CD4-positive, CD25-positive, alpha-beta regulatory T cell (primary cell): ENCODE data around the gene MEOX1. TPM values are rescaled to one million over a fixed set of nuclear protein-coding genes. Genes with fewer than 3 reads are reported as not detected.
A peak's percentile ranks its signal among the peaks of the same experiment; 100 is the strongest.

Experiments used
- ATAC-seq, 2 donors: fragments of 150-1000 bp; cut with Tn5 transposase; one replicate each; pipeline ENCODE4 v1.10.0; 2021; ENCODE audit warnings: low read depth in 2 of 2, moderate number of reproducible peaks in 2 of 2, moderate library complexity in 1 of 2
- DNase-seq, 3 donors: peaks; one replicate each; pipeline versions ENCODE4 v3.0.0 to v3.0.0-alpha.2; 2012 to 2022; ENCODE audit warnings: mixed read lengths in 1 of 3
- H3K27ac ChIP-seq: one replicate; pipeline ENCODE4 v1.7.0; 2013; ENCODE audit warnings: mild to moderate bottlenecking, low read length; ENCODE audit not compliant: insufficient read depth, poor library complexity, severe bottlenecking
- H3K27me3 ChIP-seq: one replicate; pipeline ENCODE4 v1.7.0; 2013; ENCODE audit warnings: low read length; ENCODE audit not compliant: control insufficient read depth, insufficient read depth
- H3K36me3 ChIP-seq: one replicate; pipeline ENCODE4 v1.7.0; 2013; ENCODE audit warnings: mild to moderate bottlenecking, low read length, moderate library complexity; ENCODE audit not compliant: control insufficient read depth, insufficient read depth
- H3K4me1 ChIP-seq: 2 replicates; pipeline ENCODE4 v1.7.0; 2013; ENCODE audit warnings: mild to moderate bottlenecking, low read length; ENCODE audit not compliant: insufficient read depth, control insufficient read depth, poor library complexity, severe bottlenecking
- H3K4me3 ChIP-seq: one replicate; pipeline ENCODE4 v1.7.0; 2013; ENCODE audit warnings: low read depth, mild to moderate bottlenecking, low read length, moderate library complexity
- H3K9me3 ChIP-seq, 2 experiments: 1 replicate in 1 of 2; 2 replicates in 1 of 2; pipeline ENCODE4 v1.7.0; 2013; ENCODE audit warnings: low read length in 2 of 2, mild to moderate bottlenecking in 1 of 2, moderate library complexity in 1 of 2; ENCODE audit not compliant: control insufficient read depth in 2 of 2
- H3K27ac Mint-ChIP-seq, 3 donors: one replicate each; pipeline ENCODE4 v1.8.0; 2020 to 2022; ENCODE audit warnings: mild to moderate bottlenecking in 3 of 3, mixed read lengths in 3 of 3, moderate library complexity in 2 of 3
- H3K27me3 Mint-ChIP-seq: one replicate; pipeline ENCODE4 v1.8.0; 2022; ENCODE audit warnings: mild to moderate bottlenecking, mixed read lengths
- H3K36me3 Mint-ChIP-seq: one replicate; pipeline ENCODE4 v1.8.0; 2020; ENCODE audit warnings: mixed read lengths
- H3K4me1 Mint-ChIP-seq, 4 donors: one replicate each; pipeline ENCODE4 v1.8.0; 2020 to 2022; ENCODE audit warnings: mixed read lengths in 4 of 4, mild to moderate bottlenecking in 1 of 4
- H3K4me3 Mint-ChIP-seq, 4 donors: one replicate each; pipeline ENCODE4 v1.8.0; 2020 to 2022; ENCODE audit warnings: mild to moderate bottlenecking in 4 of 4, mixed read lengths in 4 of 4, moderate library complexity in 3 of 4
- H3K9me3 Mint-ChIP-seq, 7 donors: one replicate each; pipeline ENCODE4 v1.8.0; 2020 to 2022; ENCODE audit warnings: mixed read lengths in 7 of 7, mild to moderate bottlenecking in 3 of 7, moderate library complexity in 2 of 7
- polyA plus RNA-seq, 4 donors: library from polyadenylated mRNA; unstranded; fragments of 300-500 nt; fragmentation: Illumina TruSeq; gene quantifications; one replicate each; pipeline ENCODE4 v1.2.3, GENCODE V29; 2021
- total RNA-seq: library from RNA; stranded (reverse); gene quantifications from one replicate; pipeline ENCODE4 v1.2.3, GENCODE V29; 2022

MEOX1 gene
- total and polyA plus RNA-seq, 5 donors from 2014 or later: 15.3 to 36.5 (median 29.7) TPM

DNA sequence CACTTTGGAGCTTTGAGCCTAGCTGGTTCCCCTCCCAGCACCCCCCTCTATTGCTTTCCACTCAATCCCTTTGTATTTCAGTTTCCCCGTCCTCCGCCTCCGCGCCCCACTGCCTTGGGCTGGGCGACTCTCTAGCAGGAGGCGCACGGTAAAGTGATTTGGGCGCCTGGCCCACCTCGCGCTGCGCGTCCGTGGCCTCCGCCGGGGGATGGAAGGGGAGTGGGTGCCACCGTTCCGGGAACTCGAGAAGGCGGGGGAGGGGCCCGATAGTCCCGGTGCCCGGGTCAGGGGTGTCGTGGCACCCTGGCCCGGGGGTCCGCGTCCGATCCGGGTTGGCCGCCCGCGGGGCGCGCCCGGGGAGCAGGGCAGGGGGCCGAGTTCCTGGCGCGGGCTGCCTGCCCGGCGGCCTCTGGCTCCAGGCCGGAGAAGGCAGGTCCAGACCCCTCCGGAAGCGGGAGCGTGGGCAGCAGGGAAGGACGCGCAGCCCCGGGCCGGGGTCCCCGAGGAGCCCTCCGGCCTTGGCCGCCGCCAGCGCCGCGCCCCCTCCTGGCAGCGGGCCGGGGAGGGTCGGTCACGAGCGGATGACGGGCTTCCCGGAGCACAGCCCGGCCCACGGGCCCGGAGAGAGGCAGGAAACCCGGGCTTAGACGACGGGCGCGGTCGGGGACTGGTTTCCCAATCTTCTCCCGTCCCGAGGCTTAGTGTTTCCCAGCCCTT, 15.8 kb downstream of the MEOX1 start:
- Histone ChIP-seq H3K27me3 (no peaks in the 10 kb centered on the region), H3K36me3 (no peaks in the 10 kb centered on the region), H3K9me3 (no peaks in the 10 kb centered on the region), H3K4me1 (peaks cover 13% of the 10 kb centered on the region), H3K27ac (no peak overlapping the region), H3K4me3 (peak overlapping the region; percentile 26)
- peaks cover 4 to 49% (median 20%) of the 10 kb centered on the region in 4 donors for H3K4me1 Mint-ChIP-seq
- DNase-seq (no peak), ATAC-seq (peak; percentile 45 to 53)
- H3K27me3 Mint-ChIP-seq: no peaks in the 10 kb centered on the region
- H3K4me3 Mint-ChIP-seq: peak overlapping the region in 3 of 4 donors; percentile 56 to 78 (median 62)
- no peak overlapping the region for H3K27ac Mint-ChIP-seq
- H3K36me3 Mint-ChIP-seq: no peaks in the 10 kb centered on the region
- no peaks in the 10 kb centered on the region for H3K9me3 Mint-ChIP-seq

DNA sequence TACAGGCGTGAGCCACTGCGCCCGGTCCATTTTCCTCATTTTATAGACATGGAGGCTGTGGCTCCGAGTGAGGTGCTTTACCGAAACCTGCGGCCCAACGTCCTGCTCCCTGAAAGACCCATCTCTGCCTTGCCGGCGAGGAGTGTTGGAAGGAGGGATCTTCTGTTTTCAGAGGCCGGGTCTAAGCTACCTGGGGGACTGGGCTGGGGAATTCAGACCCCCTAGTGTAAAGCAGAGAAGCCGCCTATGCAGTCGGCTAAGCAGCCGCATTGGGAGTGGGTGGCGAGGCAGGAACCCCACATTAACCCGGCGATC, 16.3 kb downstream of the MEOX1 start:
- no peak for DNase-seq
- no peak for ATAC-seq
- no peaks in the 10 kb centered on the region for H3K9me3 ChIP-seq
- Mint-ChIP-seq H3K27ac (no peak overlapping the region), H3K27me3 (no peaks in the 10 kb centered on the region), H3K4me3 (peak overlapping the region in 3 of 4 donors; percentile 48 to 78 (median 56)), H3K36me3 (no peaks in the 10 kb centered on the region), H3K9me3 (no peaks in the 10 kb centered on the region), H3K4me1 (peaks cover 4 to 54% (median 22%) of the 10 kb centered on the region in 4 donors)
- no peaks in the 10 kb centered on the region for H3K36me3 ChIP-seq
- H3K27me3 ChIP-seq: no peaks in the 10 kb centered on the region
- peaks cover 10% of the 10 kb centered on the region for H3K4me1 ChIP-seq
- H3K4me3 ChIP-seq: no peak overlapping the region
- no peak overlapping the region for H3K27ac ChIP-seq

DNA sequence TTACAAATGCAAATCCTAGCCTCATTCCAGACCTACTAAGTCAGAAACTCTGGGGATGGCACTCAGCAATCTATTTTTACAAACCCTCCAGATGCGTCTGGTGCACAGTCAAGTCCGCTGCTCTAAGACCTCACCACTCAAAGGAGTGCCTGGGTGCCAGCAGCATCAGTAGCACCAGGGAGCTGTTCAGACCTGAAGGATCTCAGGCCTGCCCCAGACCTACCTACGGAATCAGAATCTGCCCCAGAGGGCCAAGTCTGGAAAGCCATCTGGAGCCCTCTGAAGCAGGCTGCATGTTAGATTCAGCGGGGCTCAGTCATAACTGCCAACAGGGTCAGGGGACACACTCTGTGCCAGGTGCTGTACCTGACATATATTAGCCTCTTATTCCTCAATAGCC, 17.6 kb downstream of the MEOX1 start:
- Mint-ChIP-seq H3K4me1 (peaks cover 4 to 50% (median 22%) of the 10 kb centered on the region in 4 donors), H3K27me3 (no peaks in the 10 kb centered on the region), H3K27ac (peak overlapping the region in 1 of 3 donors; percentile 14), H3K4me3 (peak overlapping the region in 2 of 4 donors; percentile 48 to 61), H3K9me3 (no peaks in the 10 kb centered on the region), H3K36me3 (no peaks in the 10 kb centered on the region)
- no peak overlapping the region for H3K27ac ChIP-seq
- H3K27me3 ChIP-seq: no peaks in the 10 kb centered on the region
- ATAC-seq: no peak
- H3K4me1 ChIP-seq: peaks cover 10% of the 10 kb centered on the region
- no peaks in the 10 kb centered on the region for H3K36me3 ChIP-seq
- H3K4me3 ChIP-seq: no peak overlapping the region
- H3K9me3 ChIP-seq: no peaks in the 10 kb centered on the region
- DNase-seq: no peak

DNA sequence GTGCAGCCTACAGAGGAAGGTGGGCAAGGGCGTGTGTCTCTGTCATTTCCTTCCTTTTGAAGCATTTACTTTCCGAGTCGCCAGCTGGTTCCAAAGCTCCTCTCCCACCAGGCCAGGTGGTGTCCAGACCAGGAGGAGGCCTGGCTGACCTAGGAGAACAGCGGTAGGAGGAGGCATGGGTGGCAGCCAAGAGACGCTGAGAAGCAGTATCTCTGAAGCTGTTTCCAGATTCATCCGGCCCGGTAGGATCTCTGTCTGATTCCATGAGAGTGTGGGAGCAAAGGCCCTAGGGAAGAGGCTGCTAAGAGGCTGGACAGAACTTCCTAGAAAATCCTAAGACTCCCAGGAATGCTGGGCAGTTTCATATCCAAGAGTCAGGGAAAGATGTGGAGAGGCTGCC, 20.3 kb downstream of the MEOX1 start:
- H3K9me3 ChIP-seq: no peaks in the 10 kb centered on the region
- no peak for ATAC-seq
- no peaks in the 10 kb centered on the region for H3K36me3 Mint-ChIP-seq
- DNase-seq: no peak
- H3K4me1 ChIP-seq: peaks cover 9% of the 10 kb centered on the region
- H3K4me3 Mint-ChIP-seq: peak overlapping the region; percentile 0 to 74 (median 38)
- H3K9me3 Mint-ChIP-seq: no peaks in the 10 kb centered on the region
- H3K36me3 ChIP-seq: no peaks in the 10 kb centered on the region
- H3K4me1 Mint-ChIP-seq: peaks cover 0 to 31% (median 8%) of the 10 kb centered on the region in 4 donors
- peak overlapping the region; percentile 81 to 84 (median 82) for H3K27ac Mint-ChIP-seq
- H3K4me3 ChIP-seq: no peak overlapping the region
- no peak overlapping the region for H3K27ac ChIP-seq
- no peaks in the 10 kb centered on the region for H3K27me3 ChIP-seq
- H3K27me3 Mint-ChIP-seq: no peaks in the 10 kb centered on the region

DNA sequence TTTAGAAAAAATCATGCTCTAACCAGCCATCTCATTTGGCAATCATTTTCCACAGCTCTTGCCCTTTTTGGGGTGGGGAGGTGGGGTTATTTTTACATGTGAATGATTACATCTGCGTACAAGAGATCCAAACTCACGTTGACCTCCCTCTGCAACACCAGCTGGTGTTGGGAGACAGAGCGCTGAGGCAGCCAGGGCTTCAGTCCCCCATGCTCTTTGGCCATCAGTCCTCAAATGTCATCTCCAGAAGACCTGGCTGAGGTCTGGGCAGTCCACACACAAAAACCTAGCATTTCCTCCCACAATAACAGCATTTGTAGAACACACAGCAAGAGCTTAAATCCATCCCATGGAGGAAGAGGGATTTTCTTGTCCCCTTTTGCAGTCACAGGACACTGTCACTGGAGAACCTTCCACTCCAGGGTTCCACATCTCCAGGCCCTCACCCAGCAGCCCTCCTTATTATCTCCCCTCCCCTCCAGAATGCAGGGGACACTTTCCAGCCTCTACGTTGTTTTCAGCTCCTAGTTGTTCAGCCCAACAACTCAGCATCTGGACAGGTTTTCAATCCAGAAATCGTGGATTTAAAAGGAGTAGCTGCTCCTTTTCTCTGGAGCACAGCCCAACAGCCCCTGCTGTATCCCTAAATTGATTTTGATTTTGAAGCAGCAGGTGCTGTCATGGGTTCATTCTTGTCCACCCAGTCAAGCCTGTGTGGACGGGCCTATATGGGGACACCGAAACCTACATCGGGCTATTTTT, 21.1 kb downstream of the MEOX1 start:
- Mint-ChIP-seq H3K27ac (peak overlapping the region; percentile 82 to 90 (median 84)), H3K27me3 (no peaks in the 10 kb centered on the region), H3K9me3 (no peaks in the 10 kb centered on the region), H3K4me1 (peaks cover 0 to 30% (median 8%) of the 10 kb centered on the region in 4 donors), H3K36me3 (no peaks in the 10 kb centered on the region), H3K4me3 (peak overlapping the region in 2 of 4 donors; percentile 22 to 70)
- H3K27ac ChIP-seq: no peak overlapping the region
- no peaks in the 10 kb centered on the region for H3K9me3 ChIP-seq
- peaks cover 1% of the 10 kb centered on the region for H3K4me1 ChIP-seq
- no peaks in the 10 kb centered on the region for H3K36me3 ChIP-seq
- DNase-seq (no peak), ATAC-seq (no peak)
- H3K27me3 ChIP-seq: no peaks in the 10 kb centered on the region
- no peak overlapping the region for H3K4me3 ChIP-seq

DNA sequence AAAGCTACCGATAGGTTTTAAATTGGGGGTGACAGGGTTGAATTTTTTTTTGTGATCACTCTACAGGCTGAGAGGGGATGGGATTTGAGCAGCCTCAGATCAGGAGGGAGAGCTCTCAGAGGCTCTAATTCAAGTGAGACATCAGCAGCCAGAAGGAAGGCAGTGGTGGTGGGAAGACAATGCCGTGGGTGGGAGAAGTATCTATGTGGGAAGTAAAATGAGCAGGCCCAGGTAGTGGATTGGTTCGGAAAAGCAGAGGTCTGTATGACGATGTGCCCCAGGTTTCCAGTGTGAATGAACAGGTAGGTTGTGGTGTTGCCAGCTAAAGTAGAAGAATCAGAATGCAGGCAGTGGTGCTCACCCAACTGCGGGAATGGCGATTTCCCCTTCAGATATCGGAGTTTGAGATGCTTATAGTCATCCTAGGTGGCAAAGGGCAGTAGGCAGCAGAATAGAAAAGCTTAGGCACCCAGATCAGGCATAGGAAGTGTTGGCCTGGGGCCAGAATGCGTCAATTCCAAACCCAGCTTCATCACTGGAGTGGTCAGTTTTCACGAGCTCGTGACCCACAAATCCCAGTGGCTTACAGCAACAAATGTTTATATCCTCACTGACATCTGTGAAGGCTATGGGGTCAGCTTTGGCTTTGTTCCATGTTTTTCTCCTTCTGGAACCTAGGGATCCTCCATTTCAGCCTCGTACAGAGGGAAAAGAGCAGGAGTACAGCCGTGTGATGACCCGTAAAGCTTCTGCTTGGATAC, 24.0 kb downstream of the MEOX1 start:
- ATAC-seq: no peak
- Mint-ChIP-seq H3K9me3 (no peaks in the 10 kb centered on the region), H3K4me1 (peaks cover 0 to 21% (median 8%) of the 10 kb centered on the region in 4 donors), H3K27ac (no peak overlapping the region), H3K4me3 (peak overlapping the region in 1 of 4 donors; percentile 22), H3K27me3 (no peaks in the 10 kb centered on the region), H3K36me3 (no peaks in the 10 kb centered on the region)
- Histone ChIP-seq H3K4me3 (no peak overlapping the region), H3K27me3 (no peaks in the 10 kb centered on the region), H3K27ac (no peak overlapping the region), H3K4me1 (no peaks in the 10 kb centered on the region), H3K9me3 (no peaks in the 10 kb centered on the region), H3K36me3 (no peaks in the 10 kb centered on the region)
- no peak for DNase-seq

DNA sequence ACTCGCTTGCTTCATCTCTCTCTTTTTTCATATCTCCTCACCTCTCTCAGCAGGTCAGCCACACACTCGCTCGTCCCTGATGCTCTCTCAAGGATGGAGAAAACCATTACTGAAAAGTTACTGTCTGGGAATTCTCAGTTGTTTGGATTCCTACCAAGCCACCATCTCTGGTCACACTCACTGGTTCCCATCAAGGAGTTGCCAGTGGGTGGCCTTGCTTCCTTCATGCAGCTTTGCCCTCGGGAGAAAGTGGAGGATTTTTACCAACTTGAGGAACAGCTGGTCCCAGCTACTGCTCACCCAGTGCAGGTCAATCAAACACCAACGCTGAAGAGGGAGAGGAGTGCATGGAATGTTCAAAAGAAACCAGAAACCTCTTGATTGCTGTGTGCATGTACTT, 25.3 kb downstream of the MEOX1 start:
- Histone ChIP-seq H3K27ac (no peak overlapping the region), H3K27me3 (no peaks in the 10 kb centered on the region), H3K4me1 (no peaks in the 10 kb centered on the region), H3K4me3 (no peak overlapping the region), H3K36me3 (no peaks in the 10 kb centered on the region), H3K9me3 (no peaks in the 10 kb centered on the region)
- H3K27ac Mint-ChIP-seq: no peak overlapping the region
- no peaks in the 10 kb centered on the region for H3K36me3 Mint-ChIP-seq
- H3K27me3 Mint-ChIP-seq: no peaks in the 10 kb centered on the region
- no peak overlapping the region for H3K4me3 Mint-ChIP-seq
- ATAC-seq (no peak), DNase-seq (no peak)
- H3K9me3 Mint-ChIP-seq: no peaks in the 10 kb centered on the region
- peaks cover 0 to 13% (median 6%) of the 10 kb centered on the region in 4 donors for H3K4me1 Mint-ChIP-seq
